DMS153 treated with DMSO at 0.1 percent for 48 hours (cell line): ENCODE data around the gene NBPF26.
"Not testable (repeated sequence)": the region's sequence is repeated elsewhere in the genome, so short reads cannot be mapped to it uniquely, and the experiment has no call there.

Source experiments
- DNase-seq: peaks from one replicate; lab custom pipeline; 2025; ENCODE audit not compliant: unreplicated experiment; lab: John Stamatoyannopoulos, UW

The NBPF26 gene

GRCh38 chr1:120723715-120724402 is at the start of gene NBPF26:
NBPF26 (plus strand) TSS chr1:120723945.
- not testable (repeated sequence) for DNase-seq

- not testable (repeated sequence) for DNase-seq
These were observed 43.5 kb upstream of the NBPF26 start for GRCh38 chr1:120680106-120680819.

GRCh38 chr1:120680938-120681337 is 42.8 kb upstream of the NBPF26 start:
- DNase-seq: not testable (repeated sequence)

- DNase-seq: not testable (repeated sequence)
These were observed 39.3 kb upstream of the NBPF26 start for GRCh38 chr1:120684397-120684796.

GRCh38 chr1:120685622-120686021 is 38.1 kb upstream of the NBPF26 start:
- DNase-seq: not testable (repeated sequence)

GRCh38 chr1:120687250-120687649 is 36.5 kb upstream of the NBPF26 start:
- not testable (repeated sequence) for DNase-seq

- not testable (repeated sequence) for DNase-seq
These were observed 22.8 kb upstream of the NBPF26 start for GRCh38 chr1:120700807-120701562.

GRCh38 chr1:120723358-120723714 is 409 bp upstream of the NBPF26 start:
- not testable (repeated sequence) for DNase-seq

- DNase-seq: not testable (repeated sequence)
These were observed 762 bp downstream of the NBPF26 start for GRCh38 chr1:120724507-120724906.

GRCh38 chr1:120728811-120729210 is 5.1 kb downstream of the NBPF26 start:
- not testable (repeated sequence) for DNase-seq

- DNase-seq: not testable (repeated sequence)
These were observed 45.3 kb downstream of the NBPF26 start for GRCh38 chr1:120769090-120769489.

GRCh38 chr1:120805452-120805851 is 81.7 kb downstream of the NBPF26 start:
- DNase-seq: not testable (repeated sequence)

GRCh38 chr1:120811822-120812221 is 88.1 kb downstream of the NBPF26 start:
- DNase-seq: not testable (repeated sequence)

- DNase-seq: not testable (repeated sequence)
These were observed 101.3 kb downstream of the NBPF26 start for GRCh38 chr1:120825051-120825450.

- DNase-seq: not testable (repeated sequence)
These were observed 102.9 kb downstream of the NBPF26 start for GRCh38 chr1:120826623-120827022.

GRCh38 chr1:120844186-120844944 is 120.6 kb downstream of the NBPF26 start:
- DNase-seq: not testable (repeated sequence)

- DNase-seq: not testable (repeated sequence)
These were observed 121.2 kb downstream of the NBPF26 start for GRCh38 chr1:120844945-120845330.

- not testable (repeated sequence) for DNase-seq
These were observed 125.9 kb downstream of the NBPF26 start for GRCh38 chr1:120849400-120850286.

- not testable (repeated sequence) for DNase-seq
These were observed 126.5 kb downstream of the NBPF26 start for GRCh38 chr1:120850287-120850536.
